Peyer's patch (tissue), 4 donors: ENCODE measurements around the gene C12orf76.

Source experiments
- CTCF ChIP-seq, 6 experiments: fragments of 450-650 bp in 4 of 6; fragments of 200-600 bp in 2 of 6; sonication (generic) in 1 of 6; IDR thresholded peaks; one replicate each; pipeline ENCODE4 v1.5.1; 2017 to 2019; ENCODE audit warnings: antibody characterized with exemption in 6 of 6, mild to moderate bottlenecking in 3 of 6, moderate library complexity in 1 of 6
- POLR2A ChIP-seq, 2 donors: fragments of 450-650 bp; IDR thresholded peaks; one replicate each; pipeline ENCODE4 v1.5.1; 2017; ENCODE audit warnings: antibody characterized with exemption in 2 of 2, mild to moderate bottlenecking in 2 of 2, moderate library complexity in 2 of 2

GRCh38 chr12:110071504-110071903, 23.2 kb upstream of the C12orf76 start:
- TF ChIP-seq CTCF (IDR thresholded peaks at IDR 0.05): no peak
- no peak for TF ChIP-seq POLR2A (IDR thresholded peaks at IDR 0.05)
